IMR-90 (cell line): Measurements from ENCODE around the gene LRRTM4. TPM values are rescaled to one million over a fixed set of nuclear protein-coding genes. Genes with fewer than 3 reads are reported as not detected.

Experiments used
- ATAC-seq: fragments of 200-7000 bp; cut with Tn5 transposase; 2 replicates; pipeline ENCODE4 v1.9.1; 2020; ENCODE audit warnings: low read depth, mild to moderate bottlenecking, moderate library complexity
- BruUV-seq: library from RNA; stranded (reverse); fragments of 400-500 nt; replicated peaks from 2 replicates; lab custom pipeline; 2021; lab: Mats Ljungman, UMichigan
- CTCF ChIA-PET: fragments of 300-600 bp; formaldehyde crosslinking; extraction: SDS; loops from one replicate; lab custom pipeline; 2021; ENCODE audit warnings: antibody characterized with exemption; lab: Yijun Ruan, JAX
- POLR2A ChIA-PET: fragments of 300-600 bp; sonication (Branson Sonifier 250); formaldehyde crosslinking; loops from one replicate; lab custom pipeline; 2022; ENCODE audit warnings: antibody characterized with exemption; ENCODE audit not compliant: unreplicated experiment; lab: Charles Lee
- DNase-seq: peaks from one replicate; pipeline ENCODE4 v3.0.0; 2013
- H2AFZ ChIP-seq: replicated peaks from 2 replicates; pipeline ENCODE3; 2013; ENCODE audit warnings: low read length, mild to moderate bottlenecking; ENCODE audit not compliant: poor library complexity
- H2AK5ac ChIP-seq: 2 replicates; pipeline ENCODE4 v1.6.1; 2013; ENCODE audit warnings: low read depth, low read length, inconsistent platforms
- H2AK9ac ChIP-seq: replicated peaks from 2 replicates; pipeline ENCODE3; 2013; ENCODE audit warnings: mild to moderate bottlenecking, low read depth, low read length, moderate library complexity; ENCODE audit not compliant: poor library complexity
- H2BK120ac ChIP-seq: 2 replicates; pipeline ENCODE4 v1.6.1; 2013; ENCODE audit warnings: low read depth, low read length, inconsistent platforms
- H2BK15ac ChIP-seq: 3 replicates; pipeline ENCODE4 v1.6.1; 2013; ENCODE audit warnings: low read depth, low read length, inconsistent platforms
- H2BK20ac ChIP-seq: 2 replicates; pipeline ENCODE4 v1.6.1; 2013; ENCODE audit warnings: low read depth, mild to moderate bottlenecking, inconsistent platforms, low read length, moderate library complexity
- H2BK5ac ChIP-seq: 2 replicates; pipeline ENCODE4 v1.6.1; 2013; ENCODE audit warnings: mild to moderate bottlenecking, low read depth, low read length, inconsistent platforms; ENCODE audit not compliant: poor library complexity, severe bottlenecking
- H3K14ac ChIP-seq: replicated peaks from 2 replicates; pipeline ENCODE4 v1.6.1; 2013; ENCODE audit warnings: low read depth, low read length, inconsistent platforms
- H3K18ac ChIP-seq: 2 replicates; pipeline ENCODE4 v1.6.1; 2013; ENCODE audit warnings: low read depth, low read length, control low read depth
- H3K23ac ChIP-seq: 2 replicates; pipeline ENCODE4 v1.6.1; 2013; ENCODE audit warnings: low read depth, low read length, inconsistent platforms
- H3K27ac ChIP-seq: 2 replicates; pipeline ENCODE4 v1.5.1; 2013; ENCODE audit warnings: mild to moderate bottlenecking, control low read depth, low read length; ENCODE audit not compliant: insufficient read depth
- H3K27me3 ChIP-seq: 2 replicates; pipeline ENCODE4 v1.6.1; 2013; ENCODE audit warnings: low read length; ENCODE audit not compliant: control insufficient read depth, insufficient read depth
- H3K36me3 ChIP-seq: 2 replicates; pipeline ENCODE4 v1.6.1; 2013; ENCODE audit warnings: low read length, mixed read lengths; ENCODE audit not compliant: control insufficient read depth, insufficient read depth
- H3K4ac ChIP-seq: 2 replicates; pipeline ENCODE4 v1.6.1; 2013; ENCODE audit warnings: low read depth, low read length, inconsistent platforms
- H3K4me1 ChIP-seq: 2 replicates; pipeline ENCODE4 v1.6.1; 2013; ENCODE audit warnings: low read length, mixed read lengths; ENCODE audit not compliant: control insufficient read depth, insufficient read depth
- H3K4me2 ChIP-seq: 2 replicates; pipeline ENCODE4 v1.6.1; 2013; ENCODE audit warnings: low read depth, mild to moderate bottlenecking, control low read depth, low read length, moderate library complexity
- H3K4me3 ChIP-seq: 2 replicates; pipeline ENCODE4 v1.5.1; 2013; ENCODE audit warnings: low read depth, mild to moderate bottlenecking, control low read depth, low read length, moderate library complexity; ENCODE audit not compliant: insufficient read depth
- H3K56ac ChIP-seq: 2 replicates; pipeline ENCODE4 v1.6.1; 2013; ENCODE audit warnings: low read length, inconsistent platforms; ENCODE audit not compliant: insufficient read depth; ENCODE audit errors: extremely low read depth
- H3K79me1 ChIP-seq, 2 experiments: 2 replicates each; pipeline ENCODE4 v1.6.1; 2013; ENCODE audit warnings: low read length in 2 of 2, inconsistent platforms in 1 of 2, low read depth in 1 of 2
- H3K9ac ChIP-seq: 2 replicates; pipeline ENCODE4 v1.6.1; 2013; ENCODE audit warnings: low read depth, low read length, control low read depth
- H3K9me1 ChIP-seq: 2 replicates; pipeline ENCODE4 v1.6.1; 2013; ENCODE audit warnings: low read length, inconsistent platforms; ENCODE audit not compliant: insufficient read depth
- H3K9me3 ChIP-seq: 2 replicates; pipeline ENCODE4 v1.6.1; 2013; ENCODE audit warnings: low read length; ENCODE audit not compliant: control insufficient read depth, insufficient read depth
- H4K20me1 ChIP-seq: 2 replicates; pipeline ENCODE4 v1.6.1; 2013; ENCODE audit warnings: low read length, inconsistent platforms; ENCODE audit not compliant: insufficient read depth
- H4K5ac ChIP-seq: 2 replicates; pipeline ENCODE4 v1.6.1; 2013; ENCODE audit warnings: mild to moderate bottlenecking, low read depth, low read length, control low read depth
- H4K8ac ChIP-seq, 2 experiments: 2 replicates each; pipeline ENCODE4 v1.6.1; 2013; ENCODE audit warnings: low read depth in 2 of 2, low read length in 2 of 2, control low read depth in 1 of 2, inconsistent platforms in 1 of 2
- H4K91ac ChIP-seq: 2 replicates; pipeline ENCODE4 v1.6.1; 2013; ENCODE audit warnings: low read depth, low read length, inconsistent platforms; ENCODE audit not compliant: insufficient read depth
- BHLHE40 ChIP-seq: fragments of 150-350 bp; IDR thresholded peaks from 2 replicates; pipeline ENCODE4 v1.6.1; 2016; ENCODE audit warnings: mild to moderate bottlenecking, low read depth, low read length
- CEBPB ChIP-seq: IDR thresholded peaks from 2 replicates; pipeline ENCODE4 v1.6.1; 2012; ENCODE audit warnings: low read depth, low read length, improper control_type of control experiment
- CHD1 ChIP-seq: IDR thresholded peaks from 2 replicates; pipeline ENCODE4 v1.6.1; 2012; ENCODE audit warnings: low read depth, low read length, improper control_type of control experiment
- FOS ChIP-seq: fragments of 150-350 bp; IDR thresholded peaks from 2 replicates; pipeline ENCODE4 v1.6.1; 2016; ENCODE audit warnings: low read depth, low read length
- MAFK ChIP-seq: IDR thresholded peaks from 2 replicates; pipeline ENCODE4 v1.6.1; 2012; ENCODE audit warnings: low read depth, low read length, improper control_type of control experiment
- MAZ ChIP-seq: IDR thresholded peaks from 2 replicates; pipeline ENCODE4 v1.6.1; 2012; ENCODE audit warnings: low read depth, mild to moderate bottlenecking, low read length, improper control_type of control experiment, moderate library complexity, borderline replicate concordance
- MXI1 ChIP-seq: IDR thresholded peaks from 2 replicates; pipeline ENCODE4 v1.6.1; 2012; ENCODE audit warnings: low read depth, mild to moderate bottlenecking, low read length, moderate library complexity, borderline replicate concordance
- NFE2L2 ChIP-seq: fragments of 150-350 bp; IDR thresholded peaks from 2 replicates; pipeline ENCODE4 v1.6.1; 2016; ENCODE audit warnings: low read depth, mild to moderate bottlenecking, low read length
- POLR2A ChIP-seq: IDR thresholded peaks from 2 replicates; pipeline ENCODE4 v1.6.1; 2012; ENCODE audit warnings: mild to moderate bottlenecking, low read depth, low read length
- RAD21 ChIP-seq: IDR thresholded peaks from 2 replicates; pipeline ENCODE4 v1.6.1; 2012; ENCODE audit warnings: low read length, improper control_type of control experiment
- RCOR1 ChIP-seq: IDR thresholded peaks from 2 replicates; pipeline ENCODE4 v1.6.1; 2012; ENCODE audit warnings: mild to moderate bottlenecking, low read length, improper control_type of control experiment; ENCODE audit not compliant: insufficient replicate concordance
- RFX5 ChIP-seq: IDR thresholded peaks from 2 replicates; pipeline ENCODE4 v1.8.0; 2012; ENCODE audit warnings: low read depth, mild to moderate bottlenecking, low read length, moderate library complexity
- SMC3 ChIP-seq: fragments of 150-350 bp; IDR thresholded peaks from 2 replicates; pipeline ENCODE4 v1.6.1; 2016; ENCODE audit warnings: low read depth, mild to moderate bottlenecking, antibody characterized with exemption, low read length, moderate library complexity
- whole genome bisulfite sequencing, 2 experiments: methylation state at CpG; one replicate each; pipeline versions ENCODE4 v1.1.5 to v1.1.7; 2013; ENCODE audit warnings: missing lambda C conversion rate in 2 of 2; ENCODE audit not compliant: insufficient read length in 1 of 2; ENCODE audit errors: extremely low coverage in 2 of 2; 5-methylcytosine and 5-hydroxymethylcytosine counted together
- dilution Hi-C: fragments of 300-500 bp; cut with HindIII; formaldehyde crosslinking; loops from one replicate; pipeline ENCODE4 v1.14.3; 2018; ENCODE audit warnings: low sequenced_read_pairs; ENCODE audit not compliant: unreplicated experiment
- in situ Hi-C: fragments of 300-500 bp; cut with MboI; formaldehyde crosslinking; loops from 3 replicates; pipeline ENCODE4 v1.14.3; 2019; ENCODE audit warnings: low sequenced_read_pairs, inconsistent platforms, mixed read lengths
- intact Hi-C: fragments of 100-400 bp; cut with micrococcal nuclease; formaldehyde crosslinking; loops from 2 replicates; pipeline ENCODE4 v1.10.0; 2022
- polyA plus RNA-seq, 3 experiments: library from polyadenylated mRNA; depleted of rRNA; stranded (reverse); fragments of >200 nt; gene quantifications; 2 replicates each; pipeline ENCODE4 v1.2.3, GENCODE V29; 2012; ENCODE audit warnings: low replicate concordance in 1 of 3
- total RNA-seq: library from RNA; depleted of rRNA; stranded (reverse); fragments of >200 nt; gene quantifications from 2 replicates; pipeline ENCODE4 v1.2.3, GENCODE V29; 2012
- TF ChIP-seq, protein P1 (sequence below): fragments of 150-350 bp; IDR thresholded peaks from 2 replicates; pipeline ENCODE4 v1.6.1; 2016; ENCODE audit warnings: low read depth, mild to moderate bottlenecking, low read length, moderate library complexity, borderline replicate concordance
- TF ChIP-seq, protein P2 (sequence below): conservative IDR thresholded peaks from 2 replicates; pipeline ENCODE4 v1.5.1; 2012; ENCODE audit warnings: mild to moderate bottlenecking, low read depth, low read length, improper control_type of control experiment
- TF ChIP-seq, protein P3 (sequence below): fragments of 150-350 bp; IDR thresholded peaks from 2 replicates; pipeline ENCODE4 v1.6.1; 2017; ENCODE audit warnings: mild to moderate bottlenecking, antibody characterized with exemption, low read length, low read depth

Gene LRRTM4
- total and polyA plus RNA-seq, 2 of the 4 experiments (the other 2 are of a cell fraction): not detected

DNA sequence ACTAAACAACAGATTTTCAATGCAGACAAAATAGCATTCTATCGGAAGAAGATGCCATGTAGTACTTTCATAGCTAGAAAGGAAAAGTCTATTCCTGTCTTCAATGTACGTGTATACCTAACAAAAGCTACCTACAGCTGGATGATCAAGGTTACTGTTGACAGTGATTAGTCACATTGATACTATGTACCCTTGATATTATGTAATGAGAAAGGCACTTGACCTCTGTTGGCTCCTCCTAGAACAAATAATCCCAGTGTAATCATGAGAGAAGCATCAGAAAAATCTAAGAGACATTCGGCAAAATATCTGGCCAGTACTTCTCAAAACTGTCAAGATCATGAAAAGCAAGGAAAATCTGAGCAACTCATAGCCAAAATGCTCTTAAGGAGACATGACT is 44.4 kb upstream of the LRRTM4 start:
- no TSS peak for BruUV-seq
- H3K9me1 ChIP-seq: no peaks in the 10 kb centered on the region
- intact Hi-C loops: no loop called here

More for the DNA sequence above, 44.4 kb upstream of the LRRTM4 start:
- H3K23ac ChIP-seq: no peak overlapping the region
- no peak overlapping the region for H2BK20ac ChIP-seq
- no peak overlapping the region for H2AFZ ChIP-seq
- DNase-seq (no peak), ATAC-seq (no peak)
- H3K9ac ChIP-seq: no peak overlapping the region
- no peak overlapping the region for H3K14ac ChIP-seq
- H4K5ac ChIP-seq: no peak overlapping the region
- no peak overlapping the region for H2AK9ac ChIP-seq
- H3K27me3 ChIP-seq: no peaks in the 10 kb centered on the region
- H3K18ac ChIP-seq: no peak overlapping the region
- no peak overlapping the region for H2BK120ac ChIP-seq
- H3K4me1 ChIP-seq: no peaks in the 10 kb centered on the region
- no peak overlapping the region for H3K56ac ChIP-seq
- H4K20me1 ChIP-seq: no peaks in the 10 kb centered on the region
- H4K8ac ChIP-seq: no peak overlapping the region
- no peaks in the 10 kb centered on the region for H3K36me3 ChIP-seq
- H2AK5ac ChIP-seq: no peak overlapping the region
- no peaks in the 10 kb centered on the region for H3K79me1 ChIP-seq
- ChIA-PET CTCF (no interaction called here), POLR2A (no interaction called here)
- H3K4me2 ChIP-seq: no peak overlapping the region
- WGBS, 2 experiments: no CpG with 5 or more reads among the region's 3 CpGs
- no peak overlapping the region for H4K91ac ChIP-seq
- H3K4me3 ChIP-seq: no peak overlapping the region
- no peak overlapping the region for H3K27ac ChIP-seq
- no peak overlapping the region for H2BK15ac ChIP-seq
- no peak overlapping the region for H2BK5ac ChIP-seq
- peaks cover 4% of the 10 kb centered on the region; the same call in 1 of the 2 replicates for H3K9me3 ChIP-seq
- TF ChIP-seq POLR2A (no peak), NFE2L2 (no peak), MAFK (no peak), RAD21 (no peak), FOS (no peak), RCOR1 (no peak), MAZ (no peak), CHD1 (no peak), CEBPB (no peak), RFX5 (no peak), MXI1 (no peak), SMC3 (no peak), BHLHE40 (no peak)
- TF ChIP-seq, protein P1, sequence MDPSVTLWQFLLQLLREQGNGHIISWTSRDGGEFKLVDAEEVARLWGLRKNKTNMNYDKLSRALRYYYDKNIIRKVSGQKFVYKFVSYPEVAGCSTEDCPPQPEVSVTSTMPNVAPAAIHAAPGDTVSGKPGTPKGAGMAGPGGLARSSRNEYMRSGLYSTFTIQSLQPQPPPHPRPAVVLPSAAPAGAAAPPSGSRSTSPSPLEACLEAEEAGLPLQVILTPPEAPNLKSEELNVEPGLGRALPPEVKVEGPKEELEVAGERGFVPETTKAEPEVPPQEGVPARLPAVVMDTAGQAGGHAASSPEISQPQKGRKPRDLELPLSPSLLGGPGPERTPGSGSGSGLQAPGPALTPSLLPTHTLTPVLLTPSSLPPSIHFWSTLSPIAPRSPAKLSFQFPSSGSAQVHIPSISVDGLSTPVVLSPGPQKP: no peak
- TF ChIP-seq, protein P2, sequence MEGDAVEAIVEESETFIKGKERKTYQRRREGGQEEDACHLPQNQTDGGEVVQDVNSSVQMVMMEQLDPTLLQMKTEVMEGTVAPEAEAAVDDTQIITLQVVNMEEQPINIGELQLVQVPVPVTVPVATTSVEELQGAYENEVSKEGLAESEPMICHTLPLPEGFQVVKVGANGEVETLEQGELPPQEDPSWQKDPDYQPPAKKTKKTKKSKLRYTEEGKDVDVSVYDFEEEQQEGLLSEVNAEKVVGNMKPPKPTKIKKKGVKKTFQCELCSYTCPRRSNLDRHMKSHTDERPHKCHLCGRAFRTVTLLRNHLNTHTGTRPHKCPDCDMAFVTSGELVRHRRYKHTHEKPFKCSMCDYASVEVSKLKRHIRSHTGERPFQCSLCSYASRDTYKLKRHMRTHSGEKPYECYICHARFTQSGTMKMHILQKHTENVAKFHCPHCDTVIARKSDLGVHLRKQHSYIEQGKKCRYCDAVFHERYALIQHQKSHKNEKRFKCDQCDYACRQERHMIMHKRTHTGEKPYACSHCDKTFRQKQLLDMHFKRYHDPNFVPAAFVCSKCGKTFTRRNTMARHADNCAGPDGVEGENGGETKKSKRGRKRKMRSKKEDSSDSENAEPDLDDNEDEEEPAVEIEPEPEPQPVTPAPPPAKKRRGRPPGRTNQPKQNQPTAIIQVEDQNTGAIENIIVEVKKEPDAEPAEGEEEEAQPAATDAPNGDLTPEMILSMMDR: no peak
- TF ChIP-seq, protein P3, sequence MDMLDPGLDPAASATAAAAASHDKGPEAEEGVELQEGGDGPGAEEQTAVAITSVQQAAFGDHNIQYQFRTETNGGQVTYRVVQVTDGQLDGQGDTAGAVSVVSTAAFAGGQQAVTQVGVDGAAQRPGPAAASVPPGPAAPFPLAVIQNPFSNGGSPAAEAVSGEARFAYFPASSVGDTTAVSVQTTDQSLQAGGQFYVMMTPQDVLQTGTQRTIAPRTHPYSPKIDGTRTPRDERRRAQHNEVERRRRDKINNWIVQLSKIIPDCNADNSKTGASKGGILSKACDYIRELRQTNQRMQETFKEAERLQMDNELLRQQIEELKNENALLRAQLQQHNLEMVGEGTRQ: no peak
- dilution Hi-C loops: no loop called here
- H3K4ac ChIP-seq: no peak overlapping the region
- in situ Hi-C loops: no loop called here
